HepG2 (cell line): Measurements from ENCODE around the gene SEC23IP. TPM values are rescaled to one million over a fixed set of nuclear protein-coding genes. Genes with fewer than 3 reads are reported as not detected.
A peak's percentile ranks its signal among the peaks of the same experiment; 100 is the strongest.

Experiments used
- CBX2 ChIP-seq, 2 experiments: fragments of 200-600 bp in 1 of 2; sonication (generic); formaldehyde crosslinking in 1 of 2; IDR thresholded peaks; 2 replicates each; pipeline versions ENCODE4 v1.7.0 to v1.8.1; 2018 to 2022; ENCODE audit warnings: low read depth in 2 of 2, low read length in 1 of 2, mild to moderate bottlenecking in 1 of 2, missing genetic modification reagents in 1 of 2
- KDM1A ChIP-seq: IDR thresholded peaks from 2 replicates; pipeline ENCODE4 v1.6.1; 2016; ENCODE audit warnings: missing compliant biosample characterization
- MAFK ChIP-seq, 2 experiments: IDR thresholded peaks in 1 of 2; conservative IDR thresholded peaks in 1 of 2; 2 replicates each; pipeline ENCODE4 v1.6.1; 2011; ENCODE audit warnings: improper control_type of control experiment in 2 of 2, low read length in 2 of 2
- STAG1 ChIP-seq: sonication (generic); formaldehyde crosslinking; IDR thresholded peaks from 2 replicates; pipeline ENCODE4 v1.4.0; 2020; ENCODE audit warnings: missing genetic modification reagents
- TEF ChIP-seq: sonication (generic); formaldehyde crosslinking; IDR thresholded peaks from 2 replicates; pipeline ENCODE4 v1.5.0; 2020; ENCODE audit warnings: missing genetic modification reagents
- TP53 ChIP-seq: sonication (generic); formaldehyde crosslinking; conservative IDR thresholded peaks from 2 replicates; pipeline ENCODE4 v1.4.0; 2020; ENCODE audit warnings: missing genetic modification reagents
- USF2 ChIP-seq, 2 experiments: sonication (generic) in 1 of 2; formaldehyde crosslinking in 1 of 2; IDR thresholded peaks; 2 replicates each; pipeline versions ENCODE4 v1.5.1 to v1.6.1; 2011 to 2020; ENCODE audit warnings: borderline replicate concordance in 1 of 2, low read depth in 1 of 2, low read length in 1 of 2, mild to moderate bottlenecking in 1 of 2, missing genetic modification reagents in 1 of 2, moderate library complexity in 1 of 2
- ZBTB38 ChIP-seq: sonication (generic); formaldehyde crosslinking; IDR thresholded peaks from 2 replicates; pipeline ENCODE4 v1.5.1; 2020; ENCODE audit warnings: mild to moderate bottlenecking, missing genetic modification reagents
- ZNF264 ChIP-seq: sonication (generic); formaldehyde crosslinking; IDR thresholded peaks from 2 replicates; pipeline ENCODE4 v1.4.0; 2020; ENCODE audit warnings: missing genetic modification reagents
- ZNF354B ChIP-seq: sonication (generic); formaldehyde crosslinking; IDR thresholded peaks from 2 replicates; pipeline ENCODE4 v1.8.0; 2022; ENCODE audit warnings: mild to moderate bottlenecking, missing genetic modification reagents
- ZNF510 ChIP-seq: sonication (generic); formaldehyde crosslinking; IDR thresholded peaks from 2 replicates; pipeline ENCODE4 v1.4.0; 2020; ENCODE audit warnings: low read depth, mild to moderate bottlenecking, missing genetic modification reagents
- ZNF547 ChIP-seq: sonication (generic); formaldehyde crosslinking; IDR thresholded peaks from 2 replicates; pipeline ENCODE4 v1.5.1; 2020; ENCODE audit warnings: mild to moderate bottlenecking, missing genetic modification reagents
- ZNF552 ChIP-seq: sonication (generic); formaldehyde crosslinking; IDR thresholded peaks from 2 replicates; pipeline ENCODE4 v1.9.0; 2022; ENCODE audit warnings: missing genetic modification reagents, mild to moderate bottlenecking, borderline replicate concordance
- ZNF781 ChIP-seq: sonication (generic); formaldehyde crosslinking; IDR thresholded peaks from 2 replicates; pipeline ENCODE4 v1.5.1; 2020; ENCODE audit warnings: borderline replicate concordance, mild to moderate bottlenecking, missing genetic modification reagents; ENCODE audit errors: not compliant biosample characterization
- ZZZ3 ChIP-seq: sonication (generic); formaldehyde crosslinking; IDR thresholded peaks from 2 replicates; pipeline ENCODE4 v1.4.0; 2020; ENCODE audit warnings: missing genetic modification reagents, mild to moderate bottlenecking, borderline replicate concordance
- polyA plus RNA-seq, 8 experiments: library from polyadenylated mRNA; depleted of rRNA in 3 of 8; stranded (reverse) in 7 of 8; unstranded in 1 of 8; fragments of >200 nt; fragmentation: Illumina TruSeq in 4 of 8; extraction: Trizol in 4 of 8; gene quantifications; 2 replicates each; pipeline versions ENCODE4 v1.2.1 to v1.2.3, GENCODE V29; 2011 to 2016; ENCODE audit warnings: low read depth in 4 of 8, missing spikeins in 1 of 8, mixed read lengths in 1 of 8; ENCODE audit not compliant: insufficient read depth in 1 of 8
- total RNA-seq, 5 experiments: library from RNA; depleted of rRNA; stranded (reverse); fragments of >200 nt; fragmentation: Illumina TruSeq; extraction: Trizol; gene quantifications; 2 replicates each; pipeline ENCODE4 v1.2.3, GENCODE V29; 2016; ENCODE audit warnings: low read depth in 1 of 5
- TF ChIP-seq, protein P1 (sequence below): sonication (generic); formaldehyde crosslinking; IDR thresholded peaks from 2 replicates; pipeline ENCODE4 v1.8.1; 2023; ENCODE audit warnings: mild to moderate bottlenecking, missing genetic modification reagents
- TF ChIP-seq, protein P2 (sequence below): sonication (generic); formaldehyde crosslinking; IDR thresholded peaks from 2 replicates; pipeline ENCODE4 v1.5.0; 2020; ENCODE audit warnings: mild to moderate bottlenecking, low read depth, missing genetic modification reagents, borderline replicate concordance
- TF ChIP-seq, protein P3 (sequence below): IDR thresholded peaks from 2 replicates; pipeline ENCODE4 v1.6.1; 2016; ENCODE audit warnings: missing compliant biosample characterization, missing genetic modification reagents, borderline replicate concordance
- TF ChIP-seq, protein P4 (sequence below): sonication (generic); formaldehyde crosslinking; IDR thresholded peaks from 2 replicates; pipeline ENCODE4 v1.4.0; 2020; ENCODE audit warnings: missing genetic modification reagents, borderline replicate concordance

The SEC23IP gene
- total and polyA plus RNA-seq, 2 of the 13 experiments (the other 11 are each of a cell fraction or from before 2014, with no cell fraction given) = 32.3 to 57.7 TPM

DNA sequence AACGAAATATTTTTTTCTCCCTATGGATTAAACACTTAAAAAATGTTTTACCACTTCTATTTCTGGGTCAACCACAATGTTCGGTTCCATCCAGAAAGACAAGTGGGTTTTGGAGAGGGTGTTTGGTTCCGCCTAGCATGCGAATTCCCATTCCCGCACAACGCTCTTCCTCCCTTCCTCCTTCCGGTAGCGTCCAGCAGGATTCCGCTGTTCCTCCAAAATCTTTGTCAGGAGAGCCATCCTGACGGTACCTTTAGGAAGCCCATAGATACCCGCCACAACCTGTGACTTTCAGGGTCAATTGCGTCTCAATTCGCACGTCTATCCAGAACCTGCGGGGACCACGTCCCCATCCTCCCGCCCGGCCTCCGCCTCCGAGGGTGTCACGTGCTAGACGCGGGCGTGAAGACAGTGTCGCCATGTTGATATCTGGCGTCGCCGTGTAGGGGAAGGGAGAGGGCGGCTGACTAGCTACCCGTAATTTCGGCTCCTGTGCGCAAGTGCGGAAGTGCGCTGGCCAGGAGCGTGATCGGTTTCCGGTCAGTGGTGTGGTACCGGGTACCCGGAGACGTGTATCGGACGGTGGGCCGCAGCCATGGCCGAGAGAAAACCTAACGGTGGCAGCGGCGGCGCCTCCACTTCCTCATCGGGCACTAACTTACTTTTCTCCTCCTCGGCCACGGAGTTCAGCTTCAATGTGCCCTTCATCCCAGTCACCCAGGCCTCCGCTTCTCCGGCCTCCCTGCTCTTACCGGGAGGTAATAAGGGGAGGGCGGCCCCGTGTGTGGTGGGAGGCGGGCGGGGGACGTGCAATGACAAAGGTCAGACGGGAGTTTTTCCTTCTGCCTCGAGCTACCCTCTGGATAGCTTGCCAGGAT, at the start of gene SEC23IP (continued):
- peak; percentile 75 for TF ChIP-seq ZNF264
- TF ChIP-seq ZNF354B (CRISPR knock-in tag) = no peak
- no peak for TF ChIP-seq TP53 (CRISPR knock-in tag)
- TF ChIP-seq ZNF552 (CRISPR knock-in tag) = 0 out of 2 replicates have a peak, but pooled peaks have one; percentile 83
- TF ChIP-seq USF2 (IDR thresholded peaks at IDR 0.05; ENCODE audit: low read depth, low read length) = peak; percentile 83
- peak; percentile 97; the same call in 1 of the 2 replicates for TF ChIP-seq USF2 (CRISPR knock-in tag; IDR thresholded peaks at IDR 0.05; ENCODE audit: borderline replicate concordance)
- TF ChIP-seq ZBTB38 (CRISPR knock-in tag) = no peak; the same call in none of the 2 replicates
- no peak for TF ChIP-seq CBX2 (IDR thresholded peaks at IDR 0.05; ENCODE audit: low read depth, low read length)
- no peak for TF ChIP-seq CBX2 (CRISPR knock-in tag; IDR thresholded peaks at IDR 0.05; ENCODE audit: low read depth)
- TF ChIP-seq, protein P1, sequence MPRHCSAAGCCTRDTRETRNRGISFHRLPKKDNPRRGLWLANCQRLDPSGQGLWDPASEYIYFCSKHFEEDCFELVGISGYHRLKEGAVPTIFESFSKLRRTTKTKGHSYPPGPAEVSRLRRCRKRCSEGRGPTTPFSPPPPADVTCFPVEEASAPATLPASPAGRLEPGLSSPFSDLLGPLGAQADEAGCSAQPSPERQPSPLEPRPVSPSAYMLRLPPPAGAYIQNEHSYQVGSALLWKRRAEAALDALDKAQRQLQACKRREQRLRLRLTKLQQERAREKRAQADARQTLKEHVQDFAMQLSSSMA (CRISPR knock-in tag) = peak; percentile 84
- TF ChIP-seq, protein P2, sequence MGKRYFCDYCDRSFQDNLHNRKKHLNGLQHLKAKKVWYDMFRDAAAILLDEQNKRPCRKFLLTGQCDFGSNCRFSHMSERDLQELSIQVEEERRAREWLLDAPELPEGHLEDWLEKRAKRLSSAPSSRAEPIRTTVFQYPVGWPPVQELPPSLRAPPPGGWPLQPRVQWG (CRISPR knock-in tag) = no peak
- TF ChIP-seq KDM1A = peak; percentile 22; the same call in 1 of the 2 replicates
- peak; percentile 93 for TF ChIP-seq ZNF781
- TF ChIP-seq TEF (CRISPR knock-in tag) = 0 out of 2 replicates have a peak, but pooled peaks have one; percentile 30
- peak; percentile 88 for TF ChIP-seq ZNF547
- no peak for TF ChIP-seq MAFK (conservative IDR thresholded peaks at IDR 0.05 in 1 of 2, IDR thresholded peaks at IDR 0.05 in 1 of 2; ENCODE audit: low read length in 2 of 2)
- TF ChIP-seq STAG1 (CRISPR knock-in tag) = no peak
- no peak; the same call in 1 of the 2 replicates for TF ChIP-seq ZZZ3 (CRISPR knock-in tag)
- TF ChIP-seq ZNF510 (CRISPR knock-in tag) = no peak
- TF ChIP-seq, protein P3, sequence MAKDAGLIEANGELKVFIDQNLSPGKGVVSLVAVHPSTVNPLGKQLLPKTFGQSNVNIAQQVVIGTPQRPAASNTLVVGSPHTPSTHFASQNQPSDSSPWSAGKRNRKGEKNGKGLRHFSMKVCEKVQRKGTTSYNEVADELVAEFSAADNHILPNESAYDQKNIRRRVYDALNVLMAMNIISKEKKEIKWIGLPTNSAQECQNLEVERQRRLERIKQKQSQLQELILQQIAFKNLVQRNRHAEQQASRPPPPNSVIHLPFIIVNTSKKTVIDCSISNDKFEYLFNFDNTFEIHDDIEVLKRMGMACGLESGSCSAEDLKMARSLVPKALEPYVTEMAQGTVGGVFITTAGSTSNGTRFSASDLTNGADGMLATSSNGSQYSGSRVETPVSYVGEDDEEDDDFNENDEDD = peak; percentile 95
- TF ChIP-seq, protein P4, sequence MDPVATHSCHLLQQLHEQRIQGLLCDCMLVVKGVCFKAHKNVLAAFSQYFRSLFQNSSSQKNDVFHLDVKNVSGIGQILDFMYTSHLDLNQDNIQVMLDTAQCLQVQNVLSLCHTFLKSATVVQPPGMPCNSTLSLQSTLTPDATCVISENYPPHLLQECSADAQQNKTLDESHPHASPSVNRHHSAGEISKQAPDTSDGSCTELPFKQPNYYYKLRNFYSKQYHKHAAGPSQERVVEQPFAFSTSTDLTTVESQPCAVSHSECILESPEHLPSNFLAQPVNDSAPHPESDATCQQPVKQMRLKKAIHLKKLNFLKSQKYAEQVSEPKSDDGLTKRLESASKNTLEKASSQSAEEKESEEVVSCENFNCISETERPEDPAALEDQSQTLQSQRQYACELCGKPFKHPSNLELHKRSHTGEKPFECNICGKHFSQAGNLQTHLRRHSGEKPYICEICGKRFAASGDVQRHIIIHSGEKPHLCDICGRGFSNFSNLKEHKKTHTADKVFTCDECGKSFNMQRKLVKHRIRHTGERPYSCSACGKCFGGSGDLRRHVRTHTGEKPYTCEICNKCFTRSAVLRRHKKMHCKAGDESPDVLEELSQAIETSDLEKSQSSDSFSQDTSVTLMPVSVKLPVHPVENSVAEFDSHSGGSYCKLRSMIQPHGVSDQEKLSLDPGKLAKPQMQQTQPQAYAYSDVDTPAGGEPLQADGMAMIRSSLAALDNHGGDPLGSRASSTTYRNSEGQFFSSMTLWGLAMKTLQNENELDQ (CRISPR knock-in tag) = no peak
